HG03571 (cell line): ENCODE measurements around the gene HOXC12.

Source experiments
- ATAC-seq: cut with Tn5 transposase; IDR thresholded peaks from one replicate; pipeline ENCODE4 v1.9.1; 2021; ENCODE audit not compliant: unreplicated experiment

Gene HOXC12

DNA sequence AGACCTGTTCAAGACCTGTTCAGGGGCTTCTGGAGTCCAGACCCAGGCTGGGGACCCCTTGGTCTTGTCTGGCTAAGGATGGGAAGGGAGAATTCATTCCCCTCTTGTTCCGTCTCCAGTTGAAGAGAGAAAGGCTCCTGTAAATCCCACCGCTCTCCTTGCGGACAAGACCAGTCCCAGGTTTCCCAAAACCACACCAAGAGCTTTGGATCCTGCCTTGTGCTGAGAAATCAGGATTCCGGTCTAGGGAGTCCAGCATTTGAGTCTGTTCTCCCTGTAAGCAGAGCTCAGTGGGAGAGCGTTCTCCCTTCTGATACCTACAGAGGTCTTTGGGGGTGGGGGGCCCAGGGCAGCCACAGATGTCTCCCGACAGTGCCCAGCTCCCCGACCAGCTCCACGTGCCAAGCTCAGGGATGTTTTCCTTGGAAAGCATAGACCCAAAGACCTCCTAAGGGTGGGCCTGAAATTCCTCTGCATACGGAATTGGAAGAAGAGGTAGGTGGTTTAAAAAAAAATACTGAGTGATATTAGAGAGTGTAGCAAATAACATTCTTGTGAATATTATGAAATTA, 14.2 kb upstream of the HOXC12 start:
- ATAC-seq = no peak

DNA sequence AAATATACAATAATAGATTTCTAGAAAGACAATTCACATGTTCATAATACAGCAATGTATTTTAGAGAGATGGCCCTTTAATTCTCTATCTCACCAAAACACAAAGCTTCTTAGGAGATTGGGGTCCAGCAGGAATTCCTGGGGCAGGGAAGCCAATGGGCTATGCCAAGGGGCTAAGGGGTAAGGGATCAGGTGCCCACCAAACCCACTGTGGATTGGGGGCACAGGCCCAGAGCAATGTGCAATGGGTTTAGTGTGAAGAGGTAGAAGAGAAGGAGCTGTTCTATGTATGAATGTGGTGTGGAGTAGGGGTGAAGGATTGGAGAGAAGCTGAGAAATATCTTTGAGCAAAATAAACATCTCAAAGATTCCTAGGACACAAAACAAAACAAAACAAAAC, 13.5 kb upstream of the HOXC12 start:
- ATAC-seq = no peak

DNA sequence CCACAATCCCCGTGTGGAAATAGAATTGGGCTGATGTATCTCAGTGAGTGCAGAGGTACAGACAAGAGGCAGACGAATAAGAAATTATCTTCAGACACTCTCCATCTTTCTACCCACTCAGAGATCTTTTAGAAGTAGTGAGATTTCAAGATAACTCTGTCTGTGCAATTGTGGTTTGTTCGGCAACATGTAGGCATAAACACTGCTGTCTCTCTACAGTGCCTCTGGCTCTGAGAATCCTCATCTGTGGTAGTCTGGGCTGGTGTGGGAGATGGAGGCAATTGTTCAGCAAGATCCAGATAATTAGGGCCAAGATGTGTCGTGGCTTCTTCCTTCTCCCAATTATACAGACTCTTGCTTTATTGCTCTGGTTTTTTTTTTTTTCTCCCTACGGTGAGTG, 13.0 kb upstream of the HOXC12 start:
- ATAC-seq = no peak

DNA sequence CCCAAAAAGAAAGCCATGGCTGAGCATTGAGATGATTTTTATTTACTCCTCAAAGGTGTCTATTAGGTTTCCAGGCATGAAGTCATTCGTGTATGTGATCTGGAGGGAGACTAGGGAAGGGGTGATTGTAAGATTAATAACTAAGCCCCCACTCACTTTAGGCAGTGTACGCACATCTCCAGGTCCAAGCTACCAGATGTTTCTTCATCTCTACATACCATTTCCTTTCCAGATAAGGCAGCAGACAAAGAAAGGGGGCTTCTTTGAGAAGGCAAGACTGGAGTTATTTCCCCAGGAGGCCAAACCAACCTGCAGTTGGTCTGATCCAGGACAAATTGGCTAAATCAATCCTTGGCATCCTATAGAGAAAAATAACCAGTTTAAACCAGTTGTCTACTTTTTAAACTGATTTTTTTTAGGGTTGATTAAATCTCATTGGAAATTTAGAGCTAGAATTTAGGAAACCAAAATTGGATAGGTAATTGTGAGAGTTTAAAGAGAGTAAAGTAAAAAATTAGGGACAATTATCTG, 12.2 kb upstream of the HOXC12 start:
- no peak for ATAC-seq

DNA sequence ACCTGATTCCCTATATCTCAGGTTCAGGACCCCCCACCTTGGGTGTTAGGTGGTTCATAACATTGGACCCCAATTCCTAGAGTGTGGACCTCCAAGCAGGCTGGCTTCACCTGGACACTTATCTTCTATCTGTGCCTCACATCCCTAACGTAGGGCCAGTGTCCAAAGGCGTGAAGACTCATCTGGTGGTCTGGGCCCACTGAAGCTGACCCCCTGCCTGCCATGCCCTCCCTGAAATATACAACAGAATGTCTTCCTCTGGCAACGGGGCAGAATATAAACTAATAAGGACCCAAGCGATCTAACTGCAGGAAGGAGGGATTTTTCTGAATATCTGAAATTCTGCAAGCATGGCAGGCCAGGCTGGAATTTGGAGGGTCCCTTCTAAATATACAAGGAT, 10.5 kb upstream of the HOXC12 start:
- ATAC-seq = no peak

DNA sequence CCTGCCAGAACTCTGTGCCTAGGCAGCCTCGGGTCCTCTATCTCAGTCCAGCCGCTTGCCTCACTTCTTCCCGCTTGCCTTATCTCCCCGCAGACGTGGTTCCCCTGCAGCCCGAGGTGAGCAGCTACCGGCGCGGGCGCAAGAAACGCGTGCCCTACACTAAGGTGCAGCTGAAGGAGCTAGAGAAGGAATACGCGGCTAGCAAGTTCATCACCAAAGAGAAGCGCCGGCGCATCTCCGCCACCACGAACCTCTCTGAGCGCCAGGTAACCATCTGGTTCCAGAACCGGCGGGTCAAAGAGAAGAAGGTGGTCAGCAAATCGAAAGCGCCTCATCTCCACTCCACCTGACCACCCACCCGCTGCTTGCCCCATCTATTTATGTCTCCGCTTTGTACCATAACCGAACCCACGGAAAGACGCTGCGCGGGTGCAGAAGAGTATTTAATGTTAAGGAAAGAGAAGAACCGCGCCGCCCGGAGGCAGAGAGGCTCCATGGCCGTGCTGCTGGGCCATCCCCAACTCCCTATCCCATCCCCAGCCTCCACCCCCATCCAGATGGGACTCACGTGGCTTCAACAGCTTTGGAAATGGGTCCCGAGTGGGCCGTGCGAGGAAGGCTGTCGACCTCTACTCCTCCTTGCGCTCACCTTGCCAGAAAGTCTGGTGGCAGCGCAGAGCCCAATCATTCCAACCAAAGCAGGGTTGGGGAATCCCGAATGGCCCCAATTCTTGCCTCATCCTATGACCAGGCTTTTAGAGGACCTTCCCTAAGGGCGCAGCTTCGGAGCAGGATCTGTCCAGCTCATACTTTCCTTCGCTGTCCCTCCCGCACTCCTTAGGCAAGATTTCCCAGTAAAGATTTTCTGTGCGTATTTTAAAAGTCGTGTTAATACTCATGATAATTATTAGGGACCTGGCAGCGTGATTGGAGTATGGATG, 9.5 kb upstream of the HOXC12 start:
- ATAC-seq = no peak

DNA sequence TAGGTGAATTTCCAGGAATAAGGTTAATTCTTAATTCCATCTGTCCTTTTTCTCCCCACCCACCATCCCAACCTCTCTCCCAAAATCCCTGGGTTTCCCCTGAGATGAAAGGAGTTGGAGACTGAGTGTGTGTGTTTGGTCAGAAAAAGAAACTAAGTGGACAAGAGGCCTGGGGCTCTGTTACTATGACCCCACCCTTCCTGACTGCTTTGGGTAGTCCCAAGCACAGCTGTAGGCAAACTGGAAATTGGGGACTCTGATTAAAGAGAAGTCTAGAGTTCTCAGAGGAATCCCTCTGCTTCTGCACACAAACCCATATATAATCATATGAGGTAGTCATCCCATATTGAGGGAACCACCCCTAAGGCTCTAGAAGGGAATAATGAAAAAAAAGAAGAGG, 7.0 kb upstream of the HOXC12 start:
- ATAC-seq = no peak

DNA sequence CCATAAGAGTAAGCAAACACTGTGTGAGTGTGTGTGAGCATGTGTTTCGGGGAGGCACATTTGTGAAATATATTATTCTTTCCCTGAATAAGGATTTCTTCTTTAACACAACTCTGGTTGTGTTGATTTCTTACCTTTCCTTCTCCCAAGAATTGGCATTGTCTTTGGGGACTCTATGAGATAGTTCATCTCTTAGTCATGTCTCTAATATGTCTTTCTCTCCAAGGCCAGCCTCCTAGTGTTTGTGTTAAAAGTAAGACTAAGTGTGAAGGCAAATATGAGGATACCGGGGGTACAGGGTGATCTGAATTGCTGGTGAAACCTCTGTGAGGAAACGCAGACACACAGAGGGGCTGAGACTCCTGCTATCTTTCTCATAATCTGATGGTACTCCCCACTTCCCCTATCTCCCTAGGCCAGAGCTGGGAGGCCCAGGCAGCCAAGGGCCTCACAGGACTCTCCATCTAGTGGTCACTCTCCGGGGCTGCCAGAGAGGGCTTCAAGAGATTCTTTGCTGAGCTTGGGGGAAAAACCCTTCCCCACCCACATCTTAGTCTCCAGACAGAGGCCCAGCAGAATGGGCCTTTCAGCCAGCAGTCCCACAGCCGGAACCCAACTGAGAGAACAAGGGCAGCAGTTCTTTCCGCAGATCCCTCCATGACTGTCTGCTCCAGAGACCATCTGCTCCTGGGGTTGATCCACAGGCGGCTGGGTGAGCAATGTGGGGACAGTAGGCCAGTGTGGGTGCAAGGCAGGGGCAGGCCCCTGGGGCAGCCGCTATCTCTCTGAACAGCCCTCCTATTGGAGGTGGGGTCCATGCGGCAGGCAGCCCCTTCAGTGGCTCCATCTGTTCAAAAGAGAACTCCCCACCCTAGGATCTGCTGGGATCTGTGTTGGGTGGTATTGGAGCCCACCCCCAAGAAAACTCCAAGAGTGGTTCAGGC, 5.8 kb upstream of the HOXC12 start:
- ATAC-seq = no peak

DNA sequence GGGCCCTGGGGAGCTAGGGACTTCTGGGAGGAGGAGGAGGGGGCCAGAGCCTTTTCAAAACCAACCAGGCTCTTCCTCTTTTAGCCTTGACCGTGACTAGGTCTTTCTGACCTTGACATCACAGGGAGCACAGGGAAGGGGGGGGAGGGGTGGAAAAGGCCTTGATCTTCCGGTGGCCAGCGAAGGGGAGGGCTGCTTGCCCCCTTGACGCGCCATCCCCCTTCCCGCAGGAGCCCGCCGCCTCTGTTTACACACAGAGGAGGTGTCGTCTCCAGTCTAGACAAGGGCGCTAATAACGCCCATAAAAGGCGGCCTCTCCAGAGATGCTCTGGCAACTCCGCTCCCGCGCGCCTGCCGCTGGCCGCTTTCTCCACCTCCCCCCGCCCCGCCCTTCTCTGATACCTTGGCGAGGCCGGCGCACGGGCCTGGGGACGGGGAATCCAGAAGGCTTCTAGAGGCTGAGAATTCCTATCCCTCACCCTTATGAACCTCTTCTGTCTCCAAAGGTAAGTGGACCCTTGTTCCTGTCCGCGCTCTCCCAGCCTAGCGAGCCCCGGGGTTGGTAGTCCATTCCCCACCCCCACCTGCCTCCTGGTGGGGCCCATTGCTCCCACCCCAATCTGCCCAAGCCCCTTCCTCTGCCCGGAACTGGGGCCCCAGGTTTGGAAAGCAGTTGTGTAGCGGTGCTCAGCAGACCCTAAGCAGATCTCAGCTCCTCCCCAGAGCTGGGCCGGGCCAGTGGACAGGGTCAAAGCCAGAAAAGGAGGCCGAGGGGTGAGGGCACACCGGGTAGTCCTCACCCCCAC, 4.9 kb upstream of the HOXC12 start:
- no peak for ATAC-seq

DNA sequence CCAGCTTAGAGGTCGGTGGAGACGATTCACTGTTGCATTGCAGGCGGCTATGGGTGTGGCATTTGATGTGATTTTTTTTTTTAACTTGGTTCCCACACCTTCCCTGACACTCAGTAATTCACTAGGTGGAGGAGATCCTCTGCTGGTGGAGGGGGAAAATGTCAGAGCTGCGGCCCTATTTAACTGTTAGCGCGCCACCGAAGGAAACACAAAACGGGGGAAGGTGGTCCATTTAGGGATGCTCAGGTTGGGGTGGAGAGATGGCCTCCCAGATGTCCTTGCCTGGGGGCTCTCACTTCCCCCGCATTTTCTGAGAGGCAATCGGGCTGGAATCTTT, 4.3 kb upstream of the HOXC12 start:
- ATAC-seq = no peak

DNA sequence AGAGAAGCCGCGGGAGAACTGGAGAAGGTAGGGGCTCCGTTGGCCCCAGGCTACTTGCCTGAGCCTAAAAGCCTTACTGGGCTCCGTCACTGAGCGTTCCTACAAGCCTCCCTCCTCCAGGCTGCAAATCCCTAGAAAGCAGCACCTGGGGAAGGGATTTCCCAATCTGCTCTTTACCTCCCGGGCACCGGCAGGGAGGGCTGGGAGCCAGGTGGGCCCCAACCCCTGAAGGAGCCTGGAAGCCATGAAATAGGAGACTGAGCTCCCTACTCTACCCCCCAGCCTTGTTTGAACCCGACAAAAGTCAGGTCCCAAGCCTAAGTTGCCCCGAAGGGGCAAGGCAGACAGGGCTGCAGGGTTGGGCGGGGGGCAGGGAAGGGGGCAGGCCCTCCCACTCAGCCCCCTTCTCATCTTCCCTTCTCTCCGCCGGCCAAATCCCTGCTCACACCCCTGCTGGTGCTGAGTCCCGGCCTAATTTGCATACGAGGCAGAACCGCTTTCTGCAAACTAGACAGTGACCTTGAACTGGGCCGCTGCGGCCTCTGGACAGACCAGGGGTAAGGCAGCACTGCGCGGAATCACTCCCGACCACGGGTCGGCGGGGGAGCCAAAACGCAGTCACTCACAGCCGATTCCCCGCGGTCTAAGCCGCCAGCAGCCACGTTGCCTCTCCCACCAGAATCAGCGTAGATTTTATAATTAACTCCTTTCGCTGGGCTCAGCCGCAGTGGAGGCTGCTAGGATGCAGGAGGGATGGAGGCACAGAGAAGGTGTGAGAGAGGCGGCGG, 3.7 kb upstream of the HOXC12 start:
- no peak for ATAC-seq

DNA sequence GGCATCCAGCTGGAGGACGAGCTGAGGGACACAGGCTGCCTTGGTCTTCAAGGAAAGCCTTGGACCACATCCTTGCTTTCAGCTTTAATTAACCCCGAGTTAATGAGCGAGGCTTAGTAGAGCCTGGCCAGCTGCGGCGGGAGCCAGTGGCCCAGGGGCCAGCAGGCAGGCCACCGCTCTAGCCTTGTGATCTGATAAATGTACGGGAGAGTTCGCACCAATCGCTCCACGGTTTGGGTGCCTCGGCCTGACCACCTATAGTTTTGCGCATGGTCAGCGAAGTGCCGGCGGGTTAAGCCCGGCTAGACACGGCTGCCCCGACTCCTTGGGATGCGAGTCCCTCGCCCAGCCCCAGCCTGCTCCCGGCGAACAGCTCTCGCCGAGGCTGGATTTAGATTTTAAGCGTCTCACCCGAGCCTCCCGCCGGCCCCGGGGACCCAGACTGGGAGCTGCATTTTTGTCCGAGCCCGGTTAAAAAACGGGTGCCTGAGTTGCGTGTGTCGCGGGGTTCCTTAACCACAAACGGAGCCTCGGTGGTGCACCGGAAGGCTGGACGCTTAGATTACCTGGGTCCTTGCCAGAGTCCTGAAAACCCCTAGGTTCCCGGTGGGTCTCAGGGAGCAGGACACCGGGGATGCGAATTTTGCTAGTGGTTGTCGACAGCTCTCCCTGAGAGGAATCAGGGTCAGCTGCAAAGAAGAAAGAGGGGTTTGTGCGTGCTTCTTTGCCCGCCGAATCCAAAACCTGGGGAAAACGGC, 2.9 kb upstream of the HOXC12 start:
- ATAC-seq = no peak

DNA sequence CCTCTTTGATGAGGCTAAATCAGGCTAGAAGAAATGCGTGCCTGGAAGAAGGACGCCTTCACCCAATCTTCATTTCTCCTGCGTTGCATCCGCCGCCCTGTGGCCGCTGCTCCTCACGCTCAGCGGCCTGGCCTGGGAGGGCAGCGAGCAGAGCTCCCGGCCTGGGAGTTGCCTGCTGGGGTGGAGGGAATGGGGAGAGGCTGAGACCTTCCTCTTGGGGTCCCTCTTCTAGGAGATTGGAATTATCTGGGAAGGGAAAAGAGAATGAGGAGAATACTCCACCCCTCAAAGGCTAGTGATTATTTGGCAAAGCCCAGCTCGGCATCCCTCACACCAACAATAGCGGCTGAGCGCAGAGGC, 2.4 kb upstream of the HOXC12 start:
- no peak for ATAC-seq

DNA sequence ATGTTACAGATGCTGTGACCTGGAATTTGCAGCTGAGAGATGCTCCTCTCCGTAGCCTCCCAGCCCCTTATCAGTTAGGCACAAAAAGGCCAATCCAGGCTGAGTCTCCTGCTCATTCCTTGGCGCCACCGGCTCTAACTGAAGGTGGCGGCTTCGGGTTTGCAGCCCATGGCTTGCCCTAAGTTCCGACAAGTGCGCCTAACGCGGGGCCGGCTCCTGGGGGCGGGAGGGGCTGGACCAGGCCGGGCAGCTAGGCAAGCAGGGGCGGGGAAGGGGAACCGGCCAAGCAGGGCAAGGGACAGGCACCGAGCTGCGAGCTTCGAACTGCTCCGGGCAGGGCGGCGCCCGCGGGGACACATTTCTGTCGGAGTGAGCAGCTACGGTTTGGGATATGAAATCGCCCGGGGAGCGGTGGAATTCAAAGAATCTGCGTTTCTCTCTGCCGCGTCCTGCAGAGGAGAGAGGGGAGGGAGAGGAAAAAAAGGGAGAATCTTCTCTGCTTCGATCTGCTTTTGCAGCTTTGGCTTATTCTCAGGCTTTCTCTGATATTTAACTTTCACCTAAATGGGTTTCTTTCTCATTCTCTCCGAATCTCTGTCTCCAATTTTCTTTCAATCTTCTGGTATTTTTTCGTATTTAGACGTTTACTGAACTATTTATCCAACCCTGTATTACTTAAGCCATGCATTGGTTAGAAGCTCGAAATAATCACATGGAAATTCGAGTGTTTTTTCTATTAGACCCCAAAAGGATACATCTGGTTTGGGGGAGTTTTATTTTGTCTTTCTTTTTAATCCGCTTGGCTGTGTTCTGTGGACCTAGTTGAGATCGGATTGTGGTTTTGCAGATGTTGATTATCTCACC, 1.6 kb upstream of the HOXC12 start:
- no peak for ATAC-seq

DNA sequence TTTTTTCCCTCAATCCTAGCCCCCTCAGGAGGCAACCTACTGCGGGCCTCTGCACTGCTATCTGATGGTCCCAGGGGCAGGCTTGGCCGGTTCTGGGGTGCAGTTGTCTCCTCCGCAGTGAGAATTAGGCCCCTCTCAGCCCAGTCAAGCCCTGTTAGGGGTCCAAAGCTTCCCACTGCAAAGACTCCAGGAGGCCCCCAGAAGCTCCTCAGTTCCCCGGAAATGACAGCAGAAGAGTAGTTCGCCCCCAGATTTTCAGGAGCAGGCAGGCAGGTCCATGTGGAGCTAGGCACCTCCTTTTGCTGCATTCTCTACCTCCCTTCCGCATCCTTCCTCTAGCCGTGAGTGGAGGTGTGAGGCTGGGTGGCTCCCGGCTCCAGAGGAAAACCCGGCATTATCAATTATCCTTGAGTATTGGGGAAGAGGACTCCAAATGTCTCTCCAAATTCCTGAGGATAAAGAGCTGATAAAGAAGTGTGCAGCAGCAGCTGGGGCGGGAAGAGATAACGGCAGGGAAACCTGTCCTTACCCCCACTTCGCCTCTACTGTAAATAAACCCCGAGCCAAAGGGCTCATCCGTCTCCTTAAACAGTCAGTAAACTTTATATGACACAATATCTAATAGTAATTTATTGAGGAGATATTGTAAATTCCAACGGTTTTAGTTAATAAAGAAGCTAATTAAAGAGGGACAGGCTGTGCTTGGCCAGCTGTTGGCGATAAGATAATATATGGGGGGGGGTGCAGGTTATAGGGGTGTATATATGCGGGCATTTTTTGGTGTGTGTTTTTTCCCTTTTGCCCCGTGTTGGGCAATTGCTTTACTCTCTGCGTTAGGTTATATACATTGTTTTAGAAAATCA, 641 bp upstream of the HOXC12 start:
- no peak for ATAC-seq

DNA sequence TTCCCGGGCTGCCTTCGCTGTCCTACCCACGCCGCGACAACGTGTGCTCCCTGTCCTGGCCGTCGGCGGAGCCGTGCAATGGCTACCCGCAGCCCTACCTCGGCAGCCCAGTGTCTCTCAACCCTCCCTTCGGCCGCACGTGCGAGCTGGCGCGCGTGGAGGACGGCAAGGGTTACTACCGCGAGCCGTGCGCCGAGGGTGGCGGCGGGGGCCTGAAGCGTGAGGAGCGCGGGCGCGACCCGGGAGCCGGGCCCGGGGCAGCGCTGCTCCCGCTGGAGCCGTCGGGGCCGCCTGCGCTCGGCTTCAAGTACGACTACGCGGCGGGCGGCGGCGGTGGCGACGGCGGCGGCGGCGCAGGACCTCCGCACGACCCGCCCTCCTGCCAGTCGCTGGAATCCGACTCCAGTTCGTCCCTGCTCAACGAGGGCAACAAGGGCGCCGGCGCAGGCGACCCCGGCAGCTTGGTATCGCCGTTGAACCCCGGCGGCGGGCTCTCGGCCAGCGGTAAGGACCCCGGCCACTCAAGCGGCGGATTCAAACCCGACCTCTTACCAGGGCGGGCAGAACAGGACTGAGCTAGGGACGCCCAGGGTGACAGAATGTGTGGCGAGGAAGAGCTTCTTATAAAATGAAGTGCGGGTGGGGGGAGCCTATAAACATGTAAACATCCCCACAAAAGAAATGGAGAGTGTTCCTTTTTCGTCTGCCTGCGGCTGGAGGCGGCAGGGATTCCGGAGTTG, 503 bp downstream of the HOXC12 start:
- no peak for ATAC-seq
